CD4-positive, alpha-beta T cell treated with Interleukin-21 for 1 hour (primary cell): Measurements from ENCODE around the gene AKT3.
"Not testable (repeated sequence)": the region's sequence is repeated elsewhere in the genome, so short reads cannot be mapped to it uniquely, and the experiment has no call there.

Experiments used
- DNase-seq: peaks from one replicate; pipeline ENCODE4 v3.0.0-alpha.2; 2020

AKT3 gene

DNA sequence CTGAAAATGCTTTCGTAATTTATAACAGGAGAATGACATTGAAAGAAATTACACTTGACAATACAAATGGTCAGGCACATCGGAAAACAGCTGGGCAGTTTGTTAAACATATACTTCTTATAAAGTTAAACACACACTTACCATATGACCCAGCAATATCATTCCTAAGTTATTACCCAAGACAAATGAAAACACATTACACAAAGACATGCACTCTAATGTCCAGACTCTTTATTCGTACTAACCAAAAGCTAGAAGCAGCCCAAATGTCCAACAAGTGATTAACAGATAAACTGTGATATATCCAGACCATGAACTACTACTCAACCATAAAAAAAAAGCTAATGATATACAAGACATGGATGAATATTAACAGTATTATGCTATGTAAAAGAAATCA lies 8.5 kb downstream of the AKT3 start:
- no peak for DNase-seq

DNA sequence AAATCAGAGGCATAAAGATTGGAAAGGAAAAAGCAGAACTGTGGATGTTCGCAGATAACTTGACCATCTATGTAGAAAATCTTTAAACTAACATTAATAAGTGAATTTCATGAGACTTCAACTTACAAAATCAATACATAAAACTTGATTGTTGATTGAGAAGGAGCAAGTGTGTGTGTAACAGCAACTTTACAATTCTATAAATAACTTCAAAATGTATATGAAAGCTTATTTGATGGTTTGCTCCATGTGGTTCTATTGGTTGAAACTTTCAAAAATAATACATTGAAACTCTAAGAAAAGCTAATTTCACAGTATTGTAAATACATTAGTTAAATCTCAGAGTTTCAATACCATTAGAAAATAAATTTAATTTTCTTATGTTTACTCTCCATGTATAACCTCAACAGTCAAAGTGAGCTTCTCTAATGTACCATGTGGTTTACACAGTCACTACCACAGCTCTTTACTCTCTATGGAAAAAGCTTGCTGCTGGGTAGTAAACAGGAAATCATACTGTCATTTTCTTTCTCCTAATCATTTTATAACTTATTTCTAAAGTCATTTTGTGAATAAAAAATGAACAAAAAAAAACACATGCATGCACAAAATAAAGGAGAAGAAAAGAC lies 12.0 kb downstream of the AKT3 start:
- peak; percentile 53 for DNase-seq

DNA sequence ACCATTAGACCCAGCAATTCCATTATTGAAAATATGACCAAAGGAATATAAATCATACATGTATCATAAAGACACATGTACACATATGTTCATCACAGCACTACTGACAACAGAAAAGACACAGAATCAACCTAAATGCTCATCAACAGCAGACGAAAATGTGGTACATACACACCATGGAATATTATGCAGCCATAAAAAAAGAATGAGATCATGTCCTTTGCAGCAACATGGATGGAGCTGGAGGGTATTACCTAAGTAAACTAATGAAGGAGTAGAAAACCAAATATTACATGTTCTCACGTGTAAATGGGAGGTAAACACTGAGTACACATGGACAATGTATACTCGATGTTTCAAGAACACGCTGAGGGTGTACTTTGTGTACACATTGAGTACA lies 15.9 kb downstream of the AKT3 start:
- no peak for DNase-seq

DNA sequence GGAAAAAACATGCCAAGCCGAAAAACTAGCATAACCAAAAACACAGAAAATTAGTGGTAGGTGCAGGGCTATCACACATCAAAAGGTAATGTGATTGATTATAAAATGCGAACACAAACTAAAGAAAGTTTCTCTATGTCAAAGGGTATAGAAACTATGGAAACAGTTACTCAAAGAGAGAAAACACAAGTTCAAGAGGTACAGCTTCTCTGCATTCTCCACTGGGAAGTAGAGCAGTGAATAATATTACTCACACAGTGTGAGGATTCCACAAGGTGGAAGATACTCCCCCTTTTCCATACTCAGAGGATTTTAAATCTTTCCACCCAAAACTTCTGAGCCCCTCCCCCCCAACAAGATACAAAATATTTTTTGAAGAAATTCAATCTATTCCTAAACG lies 18.6 kb downstream of the AKT3 start:
- no peak for DNase-seq

DNA sequence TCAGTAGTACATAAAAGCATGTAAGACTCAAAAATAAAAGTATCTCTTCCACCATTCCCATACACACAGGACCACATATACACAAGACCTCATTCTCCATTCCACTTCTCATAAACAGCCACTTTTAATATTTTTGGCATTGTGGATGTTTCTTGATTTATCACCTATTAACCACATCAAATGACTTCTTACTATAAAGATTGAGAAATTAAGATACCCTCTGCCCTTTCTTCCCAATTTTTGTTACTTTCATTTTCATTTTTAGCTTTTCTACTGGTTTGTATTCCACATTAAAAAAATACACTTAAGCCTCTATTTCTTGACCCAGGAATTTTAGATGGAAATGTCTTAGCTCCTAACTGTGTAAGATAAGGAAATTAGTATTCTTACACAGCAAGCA lies 22.8 kb downstream of the AKT3 start:
- DNase-seq = no peak

DNA sequence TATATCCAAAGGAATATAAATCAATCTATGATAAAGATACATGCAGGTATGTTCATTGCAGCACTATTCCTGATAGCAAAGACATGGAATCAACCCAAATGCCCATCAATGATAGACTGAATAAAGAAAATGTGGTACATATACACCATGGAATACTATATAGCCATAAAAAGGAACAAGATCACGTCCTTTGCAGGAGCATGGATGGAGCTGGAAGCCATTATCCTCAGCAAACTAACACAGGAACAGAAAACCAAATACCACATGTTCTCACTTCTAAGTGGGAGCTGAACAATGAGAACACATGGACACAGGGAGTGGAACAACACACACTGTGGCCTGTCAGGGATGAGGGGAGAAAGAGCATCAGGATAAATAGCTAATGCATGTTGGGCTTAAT lies 25.1 kb downstream of the AKT3 start:
- not testable (repeated sequence) for DNase-seq

DNA sequence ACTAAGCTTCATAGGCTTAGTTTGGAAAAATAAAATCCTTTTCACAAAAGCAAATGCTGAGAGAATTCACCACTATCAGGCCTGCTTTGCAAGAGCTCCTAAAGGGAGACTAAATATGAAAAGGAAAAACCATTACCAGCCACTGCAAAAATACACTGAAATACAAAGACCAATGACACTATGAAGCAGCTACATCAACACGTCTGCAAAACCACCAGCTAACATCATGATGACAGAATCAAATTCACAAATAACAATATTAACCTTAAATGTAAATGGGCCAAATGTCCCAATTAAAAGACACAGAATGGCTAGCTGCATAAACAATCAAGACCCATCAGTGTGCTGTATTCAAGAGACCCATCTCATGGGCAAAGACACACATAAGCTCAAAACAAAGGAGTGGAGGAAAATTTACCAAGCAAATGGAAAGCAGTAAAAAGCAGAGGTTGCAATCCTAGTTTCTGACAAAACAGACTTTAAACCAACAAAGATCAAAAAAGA lies 28.8 kb downstream of the AKT3 start:
- no peak for DNase-seq

DNA sequence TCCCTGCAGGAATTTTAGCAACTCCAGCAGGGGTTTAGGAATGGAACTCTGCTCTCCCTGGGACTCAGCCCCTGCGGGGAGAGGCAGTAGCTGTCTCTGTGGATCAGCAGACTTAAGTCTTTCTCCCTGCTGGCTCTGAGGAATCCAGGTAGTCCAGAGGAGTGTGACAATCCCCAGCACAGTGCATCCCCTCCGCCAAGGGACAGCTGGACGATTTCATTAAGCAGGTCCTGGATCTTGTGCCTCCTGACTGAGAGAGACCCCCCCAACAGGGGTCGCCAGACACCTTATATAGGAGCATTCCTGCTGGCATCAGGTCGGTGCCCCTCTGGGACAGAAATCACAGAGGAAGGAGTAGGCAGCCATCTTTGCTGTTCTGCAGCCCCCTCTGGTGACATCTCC lies 30.6 kb downstream of the AKT3 start:
- DNase-seq = no peak

DNA sequence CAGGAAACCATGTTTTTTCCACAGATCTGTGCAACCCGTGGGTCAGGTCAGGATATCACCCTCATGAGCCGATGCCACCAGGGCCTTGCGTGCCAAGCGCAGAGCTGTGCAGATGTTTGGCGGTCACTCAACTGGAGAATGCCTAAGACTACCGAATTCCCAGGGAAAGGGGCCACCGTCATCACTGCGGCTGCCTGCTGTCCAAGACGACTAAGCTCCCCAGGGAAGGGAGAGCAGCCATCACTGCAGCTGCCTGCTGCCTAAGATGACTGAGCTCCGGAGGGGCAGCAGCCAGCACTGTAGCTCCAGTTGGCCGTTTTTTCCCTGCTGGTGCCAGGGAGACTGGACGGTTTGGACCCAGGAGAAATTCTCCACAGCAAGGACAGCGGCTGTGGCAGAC lies 31.1 kb downstream of the AKT3 start:
- DNase-seq = no peak

DNA sequence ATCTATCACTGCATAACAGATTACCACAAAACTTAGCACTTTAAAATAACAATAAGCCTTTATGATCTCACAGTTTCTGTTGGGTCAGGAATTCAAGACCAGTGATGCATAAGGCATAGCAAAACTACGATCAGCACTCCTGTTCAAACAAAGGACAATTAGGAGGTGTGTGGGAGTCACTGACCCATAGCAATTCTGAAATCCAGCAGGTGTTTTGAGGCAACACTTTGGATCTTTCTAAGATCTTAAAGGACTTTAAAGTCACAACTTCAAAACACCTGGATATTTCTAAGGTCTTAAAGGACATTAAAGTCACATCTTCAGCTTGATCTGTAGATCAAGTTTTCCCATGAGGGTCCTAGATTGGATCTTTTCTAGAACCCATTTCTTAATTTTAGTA lies 35.3 kb downstream of the AKT3 start:
- DNase-seq = no peak

DNA sequence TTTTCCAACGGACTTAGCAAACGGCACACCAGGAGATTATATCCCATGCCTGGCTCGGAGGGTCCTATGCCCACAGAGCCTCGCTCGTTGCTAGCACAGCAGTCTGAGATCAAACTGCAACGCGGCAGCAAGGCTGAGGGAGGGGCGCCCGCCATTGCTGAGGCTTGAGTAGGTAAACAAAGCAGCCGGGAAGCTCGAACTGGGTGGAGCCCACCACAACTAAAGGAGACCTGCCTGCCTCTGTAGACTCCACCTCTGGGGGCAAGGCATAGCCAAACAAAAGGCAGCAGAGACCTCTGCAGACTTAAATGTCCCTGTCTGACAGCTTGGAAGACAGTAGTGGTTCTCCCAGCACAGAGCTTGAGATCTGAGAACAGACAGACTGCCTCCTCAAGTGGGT lies 42.7 kb downstream of the AKT3 start:
- peak; percentile 13 for DNase-seq

DNA sequence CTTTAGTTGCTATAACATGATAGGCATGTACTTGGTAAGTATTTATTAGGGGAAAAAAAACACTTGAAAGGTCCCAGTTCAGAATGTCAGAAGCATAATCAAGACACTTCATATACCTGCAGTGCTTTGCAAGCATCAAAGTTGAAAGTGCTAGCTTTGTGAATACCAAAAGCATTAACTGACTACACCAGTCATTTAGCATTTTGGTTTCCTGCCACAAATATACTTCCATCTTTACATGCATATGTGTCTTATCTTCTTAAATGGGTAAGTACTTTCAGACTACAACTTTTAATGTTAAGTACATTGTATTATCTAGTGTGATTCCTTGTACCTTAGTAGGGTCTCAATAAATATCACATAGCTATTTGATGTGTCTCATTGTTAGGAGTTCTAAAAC lies 43.7 kb downstream of the AKT3 start:
- no peak for DNase-seq

DNA sequence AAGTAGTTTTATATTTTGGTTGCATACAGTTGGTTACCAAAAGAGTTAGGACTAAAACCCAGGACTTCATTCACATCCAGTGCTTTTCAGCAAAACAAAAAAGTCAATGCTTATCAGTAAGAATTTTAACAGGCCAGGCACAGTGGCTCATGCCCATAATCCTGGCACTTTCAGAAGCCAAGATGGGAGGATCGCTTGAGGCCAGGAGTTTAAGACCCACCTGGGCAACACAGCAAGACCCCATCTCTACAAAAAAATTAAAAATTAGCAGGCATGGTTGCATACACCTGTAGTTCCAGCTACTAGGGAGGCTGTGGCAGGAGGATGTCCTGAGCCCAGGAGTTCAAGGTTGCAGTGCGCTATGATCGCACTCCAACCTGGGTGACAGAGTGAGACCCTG lies 47.3 kb downstream of the AKT3 start:
- DNase-seq = no peak

DNA sequence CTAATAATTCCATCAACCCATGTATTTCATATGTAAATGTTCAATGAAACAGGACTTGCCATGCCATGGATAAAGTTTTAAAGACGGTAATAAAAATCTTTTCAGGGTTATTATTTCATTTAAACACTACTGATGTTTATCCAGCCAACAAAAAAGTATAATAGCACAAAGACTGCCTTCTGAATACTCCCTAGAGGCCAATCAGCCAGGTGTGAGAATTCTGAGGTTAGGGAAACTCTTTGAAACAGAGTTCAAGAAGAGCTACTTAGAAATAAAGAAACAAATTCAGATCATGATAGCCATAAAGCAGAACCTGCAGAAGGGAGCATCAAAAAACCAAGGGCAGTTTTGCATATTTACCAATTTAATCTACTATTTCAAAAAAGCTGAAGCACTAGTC lies 48.7 kb downstream of the AKT3 start:
- no peak for DNase-seq

DNA sequence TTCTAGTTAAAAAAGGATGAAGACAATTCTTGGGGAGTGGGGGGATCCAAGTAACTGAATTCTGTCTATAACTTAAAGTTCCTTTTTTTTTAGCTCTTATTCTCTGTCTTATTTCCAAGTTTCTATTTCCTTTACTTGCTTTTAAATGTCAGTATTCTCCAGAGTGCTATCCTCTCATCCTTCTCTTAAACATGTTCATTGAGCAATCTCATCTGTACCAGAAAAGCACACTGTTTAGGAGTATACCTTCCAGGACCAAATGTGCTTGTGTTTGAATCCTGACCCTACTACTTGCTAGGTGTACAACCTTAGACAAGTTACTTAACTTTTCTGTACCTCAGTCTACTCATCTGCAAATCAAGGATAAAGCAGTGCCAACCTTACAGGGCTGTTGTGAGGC lies 50.1 kb downstream of the AKT3 start:
- DNase-seq = no peak

DNA sequence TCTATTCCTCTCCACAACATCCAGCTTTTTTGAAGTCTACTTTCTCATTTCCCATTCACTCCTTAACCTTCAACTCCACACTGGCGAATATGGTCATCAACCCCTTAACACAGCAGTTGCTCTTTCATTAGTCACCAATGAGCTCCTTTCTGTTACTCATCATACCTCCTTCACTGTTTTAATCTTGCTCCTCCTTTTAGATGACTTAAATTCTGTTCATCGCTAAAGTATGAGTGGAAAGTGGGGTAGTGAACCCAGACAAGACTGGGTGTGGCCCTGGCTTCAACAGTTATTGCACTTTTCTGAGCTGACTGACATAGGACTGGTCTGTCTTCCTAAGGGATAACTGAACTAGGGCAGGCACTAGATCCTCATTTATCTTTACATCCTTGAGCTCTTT lies 51.3 kb downstream of the AKT3 start:
- no peak for DNase-seq

DNA sequence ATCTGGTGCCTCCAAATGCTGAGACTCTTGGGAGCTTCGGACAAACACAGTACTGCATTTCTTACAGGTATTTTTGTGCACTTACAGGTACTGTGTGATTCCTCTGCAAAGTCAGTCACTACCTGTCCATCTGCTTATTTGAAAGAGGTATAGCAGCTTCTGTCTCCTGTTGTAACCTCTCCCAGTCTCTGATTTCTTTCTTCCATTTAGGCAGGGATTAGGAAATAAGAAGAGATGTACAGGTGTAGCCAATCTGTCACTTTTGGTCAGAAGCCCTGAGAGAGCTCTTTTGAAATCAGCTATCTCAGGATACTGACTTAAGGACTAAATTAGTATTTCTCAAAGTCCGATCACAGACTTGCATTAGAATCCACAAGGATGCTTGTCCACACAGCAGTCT lies 54.0 kb downstream of the AKT3 start:
- DNase-seq = no peak

DNA sequence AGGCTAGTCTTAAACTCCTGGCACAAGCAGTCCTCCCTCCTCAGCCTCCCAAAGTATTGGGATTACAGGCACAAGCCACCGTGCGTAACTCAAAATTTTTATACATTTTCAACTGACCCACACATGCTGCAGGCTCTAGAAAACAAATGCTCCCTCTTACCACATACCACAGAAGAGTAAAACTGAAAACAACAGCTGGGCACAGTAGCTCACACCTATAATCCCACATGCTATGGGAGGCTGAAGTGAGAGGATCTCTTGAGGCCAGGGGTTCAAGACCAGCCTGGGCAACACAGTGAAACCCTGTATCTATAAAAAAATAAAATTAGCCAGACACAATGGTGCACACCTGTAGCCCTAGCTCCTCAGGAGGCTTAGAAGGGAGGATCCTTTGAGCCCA lies 56.7 kb downstream of the AKT3 start:
- DNase-seq = no peak

DNA sequence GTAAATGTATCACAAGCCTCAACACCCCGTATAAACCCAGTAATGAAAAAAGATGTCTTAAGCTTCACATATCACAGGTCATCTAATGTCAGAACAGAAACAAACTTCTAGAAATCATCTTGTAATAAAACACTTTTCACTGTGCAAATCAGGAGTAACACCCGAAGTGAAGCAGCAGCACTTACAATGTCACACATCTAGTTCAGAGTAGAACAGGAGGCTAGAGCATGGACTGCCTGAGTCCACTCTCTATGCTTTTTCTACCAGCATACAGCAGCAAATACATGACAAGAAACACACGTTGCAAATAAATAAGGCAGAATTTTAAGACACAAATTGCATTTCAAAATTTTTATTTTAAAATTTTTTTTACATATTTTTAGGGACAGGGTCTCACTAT lies 57.2 kb downstream of the AKT3 start:
- DNase-seq = no peak

DNA sequence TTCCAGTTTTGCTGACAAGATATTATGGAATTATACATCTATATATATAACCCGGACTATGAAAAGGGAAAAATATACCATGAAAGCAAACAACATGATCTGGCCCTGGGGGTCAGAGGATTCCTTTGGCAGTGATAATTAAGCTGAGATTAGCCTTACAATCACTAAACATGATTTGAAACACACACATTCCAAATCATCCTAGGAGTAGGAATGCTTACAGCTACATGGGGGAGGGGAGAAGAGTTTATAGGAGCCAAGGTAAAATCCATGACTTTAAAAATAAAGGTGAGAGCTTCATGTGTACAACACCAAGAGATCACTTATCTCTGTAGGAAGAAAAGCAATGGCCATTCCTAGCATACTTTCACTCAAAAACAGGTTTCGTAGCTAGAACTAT lies 57.6 kb downstream of the AKT3 start:
- no peak for DNase-seq

DNA sequence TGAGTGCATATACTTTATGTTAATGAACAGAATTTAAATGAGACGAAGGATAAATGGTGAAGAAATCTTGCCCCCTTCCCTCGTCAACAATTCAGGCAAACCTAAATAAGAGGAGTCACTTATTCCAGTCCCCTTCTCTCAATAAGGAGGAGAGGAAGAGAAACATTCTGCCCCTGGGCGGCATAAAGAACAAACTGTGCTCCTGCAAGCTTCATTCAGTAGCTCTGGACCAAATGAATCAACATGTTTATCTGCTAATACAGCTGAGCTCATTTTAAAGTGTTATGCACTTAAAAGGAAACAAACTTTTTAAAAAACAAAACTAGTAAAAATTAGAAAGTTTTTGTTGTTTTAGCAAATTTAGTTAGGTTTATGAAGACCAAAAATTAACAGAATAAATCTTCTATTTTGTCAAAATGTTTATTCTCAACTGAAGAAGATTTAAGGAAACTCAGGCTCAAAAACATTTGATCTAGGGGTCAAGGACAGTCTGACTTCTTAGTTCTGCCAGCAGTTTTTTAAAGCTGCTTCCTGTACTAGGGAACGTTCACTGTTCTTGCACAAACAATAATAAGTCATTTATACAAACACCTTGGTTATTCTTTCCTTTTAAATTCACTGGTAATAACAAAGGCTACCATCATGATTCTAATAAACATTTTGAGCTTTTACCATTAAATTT lies 58.3 kb downstream of the AKT3 start:
- no peak for DNase-seq

DNA sequence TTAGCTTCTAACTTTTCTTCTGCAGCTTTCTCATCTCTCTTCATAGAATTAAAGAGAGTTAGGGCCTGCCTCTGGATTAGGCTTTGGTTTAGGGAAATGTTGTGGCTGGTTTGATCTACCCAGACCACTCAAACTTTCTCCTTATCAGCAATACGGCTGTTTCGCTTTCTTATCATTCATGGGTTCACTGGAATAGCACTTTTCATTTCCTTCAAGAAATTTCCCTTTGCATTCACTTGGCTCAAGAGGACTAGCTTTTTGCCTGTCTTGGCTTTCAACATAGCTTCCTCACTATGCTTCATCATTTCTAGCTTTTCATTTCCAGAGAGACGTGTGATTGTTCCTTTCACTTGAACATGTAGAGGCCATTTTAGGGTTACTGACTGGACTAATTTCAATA lies 59.6 kb downstream of the AKT3 start:
- no peak for DNase-seq

DNA sequence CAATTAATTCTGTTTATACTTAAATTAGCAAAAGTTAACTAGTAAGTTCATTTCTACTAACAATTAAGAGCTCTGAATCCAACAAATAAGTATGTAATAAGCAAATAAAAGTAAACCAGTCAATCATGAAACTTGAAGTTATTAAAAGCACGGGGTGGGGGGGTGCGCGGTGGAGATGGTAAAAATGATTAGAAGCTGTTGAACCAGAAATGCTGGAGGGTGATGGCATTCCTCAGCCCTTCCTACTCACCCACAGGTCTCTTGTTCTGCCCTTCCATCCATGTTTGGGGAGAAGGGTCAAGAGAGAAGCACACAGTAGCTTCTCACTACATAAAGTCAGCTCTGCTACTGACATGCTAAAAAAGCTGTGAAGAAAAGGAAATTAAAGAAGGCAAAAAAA lies 63.5 kb downstream of the AKT3 start:
- DNase-seq = no peak

DNA sequence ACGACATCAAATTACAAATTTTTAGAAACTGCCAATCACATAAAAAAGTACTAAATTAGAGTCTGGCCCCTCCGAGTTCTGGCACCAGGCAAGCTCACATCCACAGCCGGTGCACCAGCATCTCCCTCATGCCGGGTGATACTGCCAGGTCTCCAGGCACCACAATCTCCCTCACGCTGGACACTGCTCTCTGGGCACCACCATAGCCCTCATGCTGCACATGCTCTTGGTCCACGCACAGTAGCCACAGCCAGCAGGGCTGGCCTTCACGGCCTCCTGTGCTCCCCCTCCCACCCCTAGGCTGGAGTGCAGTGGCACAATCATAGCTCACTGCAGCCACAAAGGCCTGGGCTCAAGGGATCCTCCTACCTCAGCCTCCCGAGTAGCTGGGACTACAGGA lies 65.5 kb downstream of the AKT3 start:
- DNase-seq = no peak

DNA sequence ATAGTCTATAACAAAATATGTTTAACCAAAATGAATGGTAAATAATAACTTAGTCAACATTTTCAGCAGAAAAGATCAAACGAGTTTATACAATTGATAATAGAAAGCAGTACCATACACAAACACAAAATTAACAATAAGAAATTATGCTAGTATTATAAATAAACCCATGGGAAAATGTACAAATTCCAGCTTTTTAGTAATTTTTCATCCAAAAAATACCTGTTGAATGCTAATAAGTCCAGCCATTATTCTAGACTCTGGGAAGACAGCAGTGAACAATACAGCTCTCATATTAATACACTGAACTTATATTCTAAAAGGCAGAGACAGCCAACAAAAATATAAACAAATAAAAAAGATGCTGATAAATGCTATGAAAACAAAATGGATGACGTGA lies 66.3 kb downstream of the AKT3 start:
- DNase-seq = no peak
